ENCODE data around the gene IBSP.

IBSP gene

DNA sequence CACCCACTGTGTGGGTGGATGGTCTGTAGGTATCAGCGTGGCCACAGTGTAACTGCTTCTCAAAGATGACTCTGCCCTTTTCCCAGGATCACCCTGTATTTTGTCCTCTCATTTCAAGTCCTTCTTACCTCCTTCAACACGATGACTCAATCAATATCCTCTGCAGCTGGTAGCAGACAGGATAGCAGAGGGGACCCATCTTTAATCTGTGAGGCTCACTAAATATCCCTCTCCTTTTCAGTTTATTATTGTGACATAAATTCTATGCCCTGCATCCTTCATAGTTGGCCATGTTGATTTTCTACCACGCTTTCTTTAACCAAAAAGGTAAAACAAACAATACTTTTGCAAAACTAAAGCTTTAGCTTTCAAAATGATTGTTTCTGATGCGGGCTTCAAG lies 23.8 kb downstream of the IBSP start:
- TF ChIP-seq, protein P1, sequence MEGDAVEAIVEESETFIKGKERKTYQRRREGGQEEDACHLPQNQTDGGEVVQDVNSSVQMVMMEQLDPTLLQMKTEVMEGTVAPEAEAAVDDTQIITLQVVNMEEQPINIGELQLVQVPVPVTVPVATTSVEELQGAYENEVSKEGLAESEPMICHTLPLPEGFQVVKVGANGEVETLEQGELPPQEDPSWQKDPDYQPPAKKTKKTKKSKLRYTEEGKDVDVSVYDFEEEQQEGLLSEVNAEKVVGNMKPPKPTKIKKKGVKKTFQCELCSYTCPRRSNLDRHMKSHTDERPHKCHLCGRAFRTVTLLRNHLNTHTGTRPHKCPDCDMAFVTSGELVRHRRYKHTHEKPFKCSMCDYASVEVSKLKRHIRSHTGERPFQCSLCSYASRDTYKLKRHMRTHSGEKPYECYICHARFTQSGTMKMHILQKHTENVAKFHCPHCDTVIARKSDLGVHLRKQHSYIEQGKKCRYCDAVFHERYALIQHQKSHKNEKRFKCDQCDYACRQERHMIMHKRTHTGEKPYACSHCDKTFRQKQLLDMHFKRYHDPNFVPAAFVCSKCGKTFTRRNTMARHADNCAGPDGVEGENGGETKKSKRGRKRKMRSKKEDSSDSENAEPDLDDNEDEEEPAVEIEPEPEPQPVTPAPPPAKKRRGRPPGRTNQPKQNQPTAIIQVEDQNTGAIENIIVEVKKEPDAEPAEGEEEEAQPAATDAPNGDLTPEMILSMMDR (IDR thresholded peaks at IDR 0.05), result no peak

DNA sequence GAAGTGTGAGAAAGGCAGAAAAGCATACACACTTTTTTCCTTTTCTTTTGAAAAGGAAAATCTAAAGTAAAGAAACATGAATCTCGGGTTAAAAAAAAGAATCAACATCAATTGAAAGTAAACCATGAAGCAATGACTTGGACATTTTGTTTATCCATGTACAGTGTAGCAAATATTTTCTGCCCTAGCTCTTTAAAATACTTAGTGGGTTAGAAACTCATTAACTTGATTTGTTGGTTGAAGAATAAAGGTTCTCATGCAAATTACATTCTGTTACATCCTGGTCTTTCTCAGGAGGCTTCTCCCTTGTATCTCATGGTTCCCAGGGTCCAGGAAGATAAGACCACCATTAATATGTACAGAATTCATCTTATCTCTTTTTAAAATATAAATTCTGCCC lies 24.4 kb downstream of the IBSP start:
- TF ChIP-seq, protein P1 (IDR thresholded peaks at IDR 0.05), result no peak

DNA sequence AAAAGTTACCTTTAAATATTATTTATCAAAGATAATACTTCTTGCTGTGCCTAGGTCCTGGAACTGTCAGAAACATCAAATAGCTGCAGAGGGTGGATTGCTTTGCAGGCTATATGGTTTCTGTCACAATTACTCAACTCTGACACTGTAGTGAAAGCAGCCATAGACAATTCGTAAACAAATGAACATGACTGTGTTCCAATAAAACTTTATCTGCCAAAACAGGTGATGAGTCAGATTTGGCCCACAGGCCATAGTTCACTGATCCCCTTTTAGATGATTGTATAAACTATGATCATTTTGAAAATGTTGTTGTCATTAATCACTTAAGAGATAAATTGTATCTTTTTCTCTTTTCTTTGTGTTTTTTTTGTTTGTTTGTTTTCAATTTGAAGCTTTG lies 25.0 kb downstream of the IBSP start:
- TF ChIP-seq, protein P1 (IDR thresholded peaks at IDR 0.05), result no peak

DNA sequence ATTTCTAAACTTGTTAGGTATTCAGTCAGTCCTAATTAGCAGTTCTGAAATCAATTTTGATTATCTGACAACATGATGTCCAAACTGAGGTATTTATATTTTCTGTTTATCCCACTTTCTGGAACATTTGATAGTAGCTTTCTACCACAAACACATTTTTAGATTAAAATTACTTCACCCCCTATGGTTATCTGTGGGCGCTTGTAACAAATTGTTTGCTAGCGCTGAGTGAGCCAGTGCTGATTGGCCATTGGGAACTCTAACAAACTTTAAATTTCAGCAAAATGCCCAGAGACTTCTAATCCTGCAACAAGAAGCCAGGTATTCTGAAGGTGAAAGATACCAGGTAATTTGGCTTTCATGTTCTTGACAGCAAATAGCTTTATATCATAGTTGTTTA lies 33.3 kb downstream of the IBSP start, which contains the start of gene MEPE:
Gene MEPE, plus strand, starts transcription at position 301 of the 400 bp plus-strand sequence. CDS start 1,746 bp downstream, outside the sequence.
- TF ChIP-seq, protein P1 (IDR thresholded peaks at IDR 0.05), result no peak

DNA sequence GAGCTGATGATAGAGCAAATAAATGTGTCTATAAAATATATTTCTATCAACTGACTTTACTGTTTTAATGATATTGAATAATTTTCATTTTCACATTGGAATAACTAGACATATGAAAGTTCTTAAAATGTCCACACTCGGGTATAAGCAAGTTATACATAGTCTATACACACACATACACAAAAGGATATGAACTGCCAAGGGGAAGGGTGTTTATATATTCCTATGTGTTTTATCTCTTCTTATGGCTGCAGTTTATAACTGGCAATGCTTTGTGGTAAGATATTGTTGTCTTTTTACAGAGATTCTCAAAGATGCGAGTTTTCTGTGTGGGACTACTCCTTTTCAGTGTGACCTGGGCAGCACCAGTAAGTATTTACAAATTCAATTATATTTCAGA lies 35.0 kb downstream of the IBSP start:
- TF ChIP-seq, protein P1 (IDR thresholded peaks at IDR 0.05), result no peak

DNA sequence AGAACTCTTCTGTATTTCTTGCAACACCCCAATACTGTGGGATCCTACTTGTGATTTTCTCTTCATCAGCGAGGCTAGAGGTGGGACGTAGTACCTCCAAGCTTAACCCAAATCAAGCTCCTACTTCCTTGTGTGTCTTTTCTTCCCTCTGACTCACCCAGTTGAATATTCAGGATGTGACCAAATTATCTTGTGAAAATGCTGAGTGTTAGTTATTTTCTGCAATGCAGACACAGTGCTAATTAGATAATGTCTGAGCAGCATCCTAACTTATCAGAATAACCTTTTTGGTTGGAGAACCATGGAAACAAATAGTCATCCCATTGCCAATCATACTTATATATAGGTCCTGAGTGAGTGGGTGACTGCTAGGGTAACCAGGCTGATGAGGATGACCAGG lies 35.8 kb downstream of the IBSP start:
- TF ChIP-seq, protein P1 (IDR thresholded peaks at IDR 0.05), result no peak

DNA sequence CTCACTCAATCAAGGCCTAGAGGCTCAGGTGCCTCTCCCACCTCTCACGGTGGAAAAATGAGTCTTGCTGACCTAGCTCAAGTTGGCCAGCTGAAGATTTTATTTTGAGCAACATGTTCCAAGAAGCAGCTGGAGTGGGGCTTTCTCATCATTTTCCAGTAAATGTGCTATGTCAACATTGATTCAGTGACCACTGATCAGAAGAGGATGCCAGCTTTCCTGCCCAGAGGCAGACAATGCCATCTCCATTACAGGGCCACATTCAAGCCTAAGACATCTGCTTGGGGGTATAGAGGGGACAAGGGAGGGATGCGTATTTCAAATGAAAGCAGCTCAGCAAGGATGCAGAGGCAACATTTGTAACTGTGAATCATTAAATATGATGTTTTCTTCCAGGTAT lies 36.4 kb downstream of the IBSP start:
- TF ChIP-seq, protein P1 (IDR thresholded peaks at IDR 0.05), result no peak

DNA sequence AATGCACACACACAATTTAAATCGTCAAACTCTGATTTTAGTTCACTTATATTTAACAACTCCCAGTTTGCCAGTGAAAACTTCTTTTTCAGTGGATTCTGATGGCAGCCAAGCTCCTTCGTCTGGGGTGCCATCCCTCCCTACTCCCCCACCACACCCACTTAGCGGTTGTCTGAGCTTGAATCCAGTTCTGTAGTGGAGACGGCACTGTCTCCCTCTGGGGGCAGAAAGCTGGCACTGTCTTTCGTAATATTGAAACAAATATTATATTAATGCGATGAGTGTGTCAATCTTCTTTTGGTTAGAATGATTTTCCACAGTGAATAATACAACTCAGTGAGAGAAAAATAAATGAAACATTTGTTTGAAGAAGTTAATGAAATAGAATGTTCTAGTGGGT lies 38.9 kb downstream of the IBSP start:
- TF ChIP-seq, protein P1 (IDR thresholded peaks at IDR 0.05), result peak; percentile 46; the same call in 1 of the 2 replicates

Measured in LNCAP (cell line).